Esophagus squamous epithelium (tissue), 5 donors: ENCODE data around the gene EIF2B5. TPM values are rescaled to one million over a fixed set of nuclear protein-coding genes. Genes with fewer than 3 reads are reported as not detected.
"Not testable (repeated sequence)": the region's sequence is repeated elsewhere in the genome, so short reads cannot be mapped to it uniquely, and the experiment has no call there.

Experiments used
- DNase-seq: peaks from one replicate; lab custom pipeline; 2025; lab: John Stamatoyannopoulos, UW
- H3K27ac ChIP-seq, 4 donors: fragments of 200-600 bp; sonication (generic); one replicate each; pipeline ENCODE4 v1.5.1; 2016 to 2019; ENCODE audit warnings: mild to moderate bottlenecking in 1 of 4
- H3K27me3 ChIP-seq, 4 donors: fragments of 200-600 bp; sonication (generic); 1 replicate in 3 of 4; 2 replicates in 1 of 4; pipeline versions ENCODE4 v1.5.1 to v1.6.0; 2017 to 2021; ENCODE audit warnings: antibody characterized with exemption in 1 of 4
- H3K36me3 ChIP-seq, 3 donors: fragments of 200-600 bp; sonication (generic); one replicate each; pipeline ENCODE4 v1.5.1; 2016 to 2019
- H3K4me1 ChIP-seq, 3 donors: fragments of 200-600 bp; sonication (generic); one replicate each; pipeline ENCODE4 v1.5.1; 2017 to 2019
- H3K4me3 ChIP-seq, 4 donors: fragments of 200-600 bp; sonication (generic); 1 replicate in 3 of 4; 2 replicates in 1 of 4; pipeline ENCODE4 v1.5.1; 2016 to 2019; ENCODE audit warnings: mild to moderate bottlenecking in 2 of 4, moderate library complexity in 1 of 4
- H3K9me3 ChIP-seq, 3 donors: fragments of 200-600 bp; sonication (generic); one replicate each; pipeline ENCODE4 v1.5.1; 2016 to 2019
- CTCF ChIP-seq, 6 experiments: fragments of 450-650 bp in 4 of 6; fragments of 200-600 bp in 2 of 6; sonication (generic) in 2 of 6; IDR thresholded peaks; one replicate each; pipeline ENCODE4 v1.5.1; 2016 to 2019; ENCODE audit warnings: antibody characterized with exemption in 6 of 6, mild to moderate bottlenecking in 4 of 6, moderate library complexity in 4 of 6
- POLR2A ChIP-seq, 4 donors: fragments of 450-650 bp; IDR thresholded peaks; one replicate each; pipeline ENCODE4 v1.6.1; 2017; ENCODE audit warnings: antibody characterized with exemption in 4 of 4, mild to moderate bottlenecking in 4 of 4, moderate library complexity in 3 of 4
- WGBS, 2 donors: methylation state at CpG; one replicate each; pipeline ENCODE4 v1.1.5; 2018; 5-methylcytosine and 5-hydroxymethylcytosine counted together
- intact Hi-C: fragments of 100-400 bp; cut with DNase I; formaldehyde crosslinking; loops from one replicate; pipeline ENCODE4 v1.15.0; 2022
- total RNA-seq, 4 donors: library from RNA; depleted of rRNA; stranded (reverse); fragments of >200 nt; gene quantifications; one replicate each; pipeline ENCODE4 v1.1.0, GENCODE V29; 2016
- donor health status: DM: yes; HTN: yes; CAD: no.

The EIF2B5 gene
- total RNA-seq, 4 donors from 2014 or later, result 27.2 to 51.5 (median 42.1) TPM

GRCh38 chr3:184097556-184097955, 37.6 kb upstream of the EIF2B5 start:
- Histone ChIP-seq H3K27ac (no peak overlapping the region), H3K27me3 (peaks cover 0 to 14% (median 0%) of the 10 kb centered on the region in 4 donors), H3K9me3 (peaks cover 0 to 9% (median 7%) of the 10 kb centered on the region in 3 donors), H3K4me1 (no peaks in the 10 kb centered on the region), H3K4me3 (no peak overlapping the region), H3K36me3 (no peaks in the 10 kb centered on the region)
- intact Hi-C loops, result no loop called here
- TF ChIP-seq POLR2A (IDR thresholded peaks at IDR 0.05) (no peak), CTCF (IDR thresholded peaks at IDR 0.05) (no peak)
- DNase-seq, result no peak
- WGBS, 2 donors, result 81 to 82% methylated on average over 6 of the region's 6 CpGs

GRCh38 chr3:184099806-184100686, 35.1 kb upstream of the EIF2B5 start:
- WGBS, 2 donors, result 61 to 65% methylated on average over 20 to 24 of the region's 24 CpGs
- Histone ChIP-seq H3K27me3 (peaks cover 0 to 10% (median 0%) of the 10 kb centered on the region in 4 donors), H3K9me3 (no peaks in the 10 kb centered on the region), H3K27ac (no peak overlapping the region), H3K4me1 (no peaks in the 10 kb centered on the region), H3K4me3 (no peak overlapping the region), H3K36me3 (no peaks in the 10 kb centered on the region)
- no peak for TF ChIP-seq POLR2A (IDR thresholded peaks at IDR 0.05)
- TF ChIP-seq CTCF (IDR thresholded peaks at IDR 0.05), result no peak
- intact Hi-C loops, result no loop called here
- DNase-seq, result no peak

GRCh38 chr3:184110316-184110725, 24.8 kb upstream of the EIF2B5 start:
- no peaks in the 10 kb centered on the region for H3K9me3 ChIP-seq
- intact Hi-C loops, result no loop called here
- WGBS, 2 donors, result 39 to 43% methylated on average over 7 of the region's 7 CpGs
- DNase-seq, result no peak
- H3K27ac ChIP-seq, result no peak overlapping the region
- TF ChIP-seq CTCF (IDR thresholded peaks at IDR 0.05), result no peak
- no peak for TF ChIP-seq POLR2A (IDR thresholded peaks at IDR 0.05)
- no peaks in the 10 kb centered on the region for H3K36me3 ChIP-seq
- H3K4me3 ChIP-seq, result no peak overlapping the region
- no peaks in the 10 kb centered on the region for H3K4me1 ChIP-seq
- H3K27me3 ChIP-seq, result no peaks in the 10 kb centered on the region

GRCh38 chr3:184116017-184116416, 19.1 kb upstream of the EIF2B5 start:
- no peaks in the 10 kb centered on the region for H3K36me3 ChIP-seq
- intact Hi-C loops, result no loop called here
- no peak overlapping the region for H3K4me3 ChIP-seq
- TF ChIP-seq CTCF (IDR thresholded peaks at IDR 0.05), result no peak
- no peak for TF ChIP-seq POLR2A (IDR thresholded peaks at IDR 0.05)
- no peak overlapping the region for H3K27ac ChIP-seq
- no peaks in the 10 kb centered on the region for H3K9me3 ChIP-seq
- H3K27me3 ChIP-seq, result no peaks in the 10 kb centered on the region
- DNase-seq, result no peak
- no peaks in the 10 kb centered on the region for H3K4me1 ChIP-seq
- 79 to 84% methylated on average over 4 of the region's 4 CpGs for WGBS, 2 donors

- no peaks in the 10 kb centered on the region for H3K4me1 ChIP-seq
- TF ChIP-seq POLR2A (IDR thresholded peaks at IDR 0.05) (no peak), CTCF (IDR thresholded peaks at IDR 0.05) (no peak)
- no peaks in the 10 kb centered on the region for H3K9me3 ChIP-seq
- no peaks in the 10 kb centered on the region for H3K27me3 ChIP-seq
- H3K36me3 ChIP-seq, result no peaks in the 10 kb centered on the region
- no peak for DNase-seq
- no peak overlapping the region for H3K27ac ChIP-seq
- WGBS, 2 donors, result 78 to 93% methylated on average over 6 of the region's 6 CpGs
- H3K4me3 ChIP-seq, result no peak overlapping the region
- intact Hi-C loops, result no loop called here
Observed at GRCh38 chr3:184117636-184118035, 17.5 kb upstream of the EIF2B5 start.

GRCh38 chr3:184121031-184121430, 14.1 kb upstream of the EIF2B5 start:
- DNase-seq, H3K27ac ChIP-seq, H3K4me3 ChIP-seq, H3K4me1 ChIP-seq, intact Hi-C loops, H3K36me3 ChIP-seq, H3K9me3 ChIP-seq, H3K27me3 ChIP-seq: not testable (repeated sequence)
- 89 to 93% methylated on average over 8 of the region's 8 CpGs for WGBS, 2 donors
